HG03280 (cell line): Measurements from ENCODE around the gene RPS14.

ENCODE experiments used
- ATAC-seq: cut with Tn5 transposase; IDR thresholded peaks from one replicate; pipeline ENCODE4 v1.9.1; 2021; ENCODE audit warnings: mild to moderate bottlenecking, moderate library complexity; ENCODE audit not compliant: unreplicated experiment

The RPS14 gene

GRCh38 chr5:150401376-150402228 is 47.9 kb downstream of the RPS14 start:
- ATAC-seq, result no peak

- ATAC-seq, result no peak
These were observed 48.5 kb downstream of the RPS14 start for GRCh38 chr5:150401076-150401375.

GRCh38 chr5:150400316-150401075 is 49.0 kb downstream of the RPS14 start:
- ATAC-seq, result no peak

GRCh38 chr5:150399524-150400211 is 49.9 kb downstream of the RPS14 start:
- ATAC-seq, result no peak

GRCh38 chr5:150398722-150399523 is 50.6 kb downstream of the RPS14 start:
- ATAC-seq, result peak; percentile 70

GRCh38 chr5:150397782-150398721 is 51.5 kb downstream of the RPS14 start:
- no peak for ATAC-seq

GRCh38 chr5:150397146-150397781 is 52.3 kb downstream of the RPS14 start:
- ATAC-seq, result no peak

GRCh38 chr5:150396267-150396666 is 53.3 kb downstream of the RPS14 start:
- ATAC-seq, result no peak

GRCh38 chr5:150395688-150395975 is 53.9 kb downstream of the RPS14 start:
- no peak for ATAC-seq

- no peak for ATAC-seq
These were observed 54.4 kb downstream of the RPS14 start for GRCh38 chr5:150394912-150395687.

GRCh38 chr5:150394131-150394530 is 55.4 kb downstream of the RPS14 start:
- ATAC-seq, result no peak

- ATAC-seq, result no peak
These were observed 56.4 kb downstream of the RPS14 start for GRCh38 chr5:150393096-150393645.

- no peak for ATAC-seq
These were observed 56.9 kb downstream of the RPS14 start for GRCh38 chr5:150392680-150393079.
